Stimulated activated CD4-positive, alpha-beta T cell treated with anti-CD3 and anti-CD28 coated beads, TNF-alpha, amount 100 ng/mL, for 24 hours (primary cell): ENCODE data around the gene MLLT6.

ENCODE experiments used
- DNase-seq, 3 experiments: peaks; one replicate each; pipeline ENCODE4 v3.0.0-alpha.2; 2020; ENCODE audit warnings: low read depth in 3 of 3

The MLLT6 gene

GRCh38 chr17:38741921-38742410 lies 36.9 kb downstream of the MLLT6 start:
- no peak for DNase-seq

GRCh38 chr17:38742411-38743308 lies 37.6 kb downstream of the MLLT6 start:
- no peak for DNase-seq

GRCh38 chr17:38743556-38744171 lies 38.6 kb downstream of the MLLT6 start:
- DNase-seq: no peak

- DNase-seq: no peak
These were observed 40.5 kb downstream of the MLLT6 start for GRCh38 chr17:38745545-38745944.

GRCh38 chr17:38746004-38746848 lies 41.2 kb downstream of the MLLT6 start:
- DNase-seq: no peak

- DNase-seq: no peak
These were observed 41.9 kb downstream of the MLLT6 start for GRCh38 chr17:38746849-38747462.

- DNase-seq: no peak
These were observed 42.5 kb downstream of the MLLT6 start for GRCh38 chr17:38747463-38748148.

GRCh38 chr17:38748149-38748891 lies 43.2 kb downstream of the MLLT6 start, which contains the start of gene PCGF2:
PCGF2 (minus strand) TSS chr17:38748336; CDS start chr17:38740402, 7,934 bp downstream.
- DNase-seq: no peak

- DNase-seq: no peak
These were observed 43.8 kb downstream of the MLLT6 start for GRCh38 chr17:38748892-38749222.

- DNase-seq: no peak
These were observed 44.4 kb downstream of the MLLT6 start for GRCh38 chr17:38749223-38750043.

- no peak for DNase-seq
These were observed 44.9 kb downstream of the MLLT6 start for GRCh38 chr17:38750044-38750311.

- DNase-seq: no peak
These were observed 45.4 kb downstream of the MLLT6 start for GRCh38 chr17:38750312-38751121.

- DNase-seq: no peak
These were observed 46.2 kb downstream of the MLLT6 start for GRCh38 chr17:38751144-38751807.

- DNase-seq: peak; percentile 74 to 82 (median 80)
These were observed 46.8 kb downstream of the MLLT6 start for GRCh38 chr17:38751808-38752307.

GRCh38 chr17:38752308-38753070 lies 47.4 kb downstream of the MLLT6 start, which contains the start of gene PSMB3:
PSMB3 (plus strand) TSS chr17:38752741; CDS start chr17:38752827, 86 bp downstream.
- DNase-seq: peak; percentile 89 to 98 (median 96)

- DNase-seq: no peak
These were observed 48.0 kb downstream of the MLLT6 start for GRCh38 chr17:38753071-38753506.

GRCh38 chr17:38761612-38762011 lies 56.5 kb downstream of the MLLT6 start:
- DNase-seq: no peak
